GM12878 (cell line): ENCODE results near the gene UTP11. TPM values are rescaled to one million over a fixed set of nuclear protein-coding genes. Genes with fewer than 3 reads are reported as not detected.

Source experiments
- ATF7 ChIP-seq: fragments of 450-650 bp; IDR thresholded peaks from 2 replicates; pipeline ENCODE4 v1.6.1; 2016; ENCODE audit warnings: low read depth, mild to moderate bottlenecking
- BMI1 ChIP-seq: fragments of 450-650 bp; IDR thresholded peaks from 2 replicates; pipeline ENCODE4 v1.6.1; 2016; ENCODE audit warnings: mild to moderate bottlenecking, moderate library complexity, borderline replicate concordance
- CBX5 ChIP-seq: sonication (generic); IDR thresholded peaks from 2 replicates; pipeline ENCODE4 v1.6.1; 2016; ENCODE audit warnings: low read depth, moderate library complexity, mild to moderate bottlenecking, inconsistent platforms
- GATAD2B ChIP-seq: fragments of 450-650 bp; conservative IDR thresholded peaks from 2 replicates; pipeline ENCODE4 v1.6.1; 2017; ENCODE audit warnings: low read depth, mild to moderate bottlenecking, moderate library complexity
- IKZF2 ChIP-seq, 2 experiments: fragments of 450-650 bp; IDR thresholded peaks; 2 replicates each; pipeline ENCODE4 v1.6.1; 2017; ENCODE audit warnings: mild to moderate bottlenecking in 2 of 2, moderate library complexity in 2 of 2
- MEF2B ChIP-seq: fragments of 450-650 bp; IDR thresholded peaks from 2 replicates; pipeline ENCODE4 v1.6.1; 2018; ENCODE audit warnings: mild to moderate bottlenecking, moderate library complexity; ENCODE audit not compliant: partially characterized antibody, poor library complexity, severe bottlenecking
- MTA2 ChIP-seq: fragments of 450-650 bp; IDR thresholded peaks from 2 replicates; pipeline ENCODE4 v1.6.1; 2016; ENCODE audit warnings: low read depth, mild to moderate bottlenecking, moderate library complexity
- NBN ChIP-seq: fragments of 450-650 bp; IDR thresholded peaks from 2 replicates; pipeline ENCODE4 v1.6.1; 2016
- NR2F1 ChIP-seq: fragments of 450-650 bp; conservative IDR thresholded peaks from 2 replicates; pipeline ENCODE4 v1.6.1; 2017; ENCODE audit warnings: mild to moderate bottlenecking
- POLR2A ChIP-seq: IDR thresholded peaks from 2 replicates; pipeline ENCODE4 v1.6.1; 2011; ENCODE audit warnings: low read depth, mild to moderate bottlenecking, low read length
- POU2F2 ChIP-seq: IDR thresholded peaks from 3 replicates; pipeline ENCODE4 v1.6.1; 2011; ENCODE audit warnings: low read depth, mild to moderate bottlenecking, low read length, borderline replicate concordance
- RCOR1 ChIP-seq: conservative IDR thresholded peaks from 2 replicates; pipeline ENCODE4 v1.6.1; 2012; ENCODE audit warnings: low read depth, low read length, improper control_type of control experiment
- RUNX3 ChIP-seq: IDR thresholded peaks from 2 replicates; pipeline ENCODE4 v1.6.1; 2012; ENCODE audit warnings: low read length, inconsistent platforms
- SPI1 ChIP-seq: IDR thresholded peaks from 2 replicates; pipeline ENCODE4 v1.6.1; 2011; ENCODE audit warnings: low read depth, mild to moderate bottlenecking, low read length, moderate library complexity, borderline replicate concordance; ENCODE audit not compliant: insufficient read depth
- polyA plus RNA-seq, 11 experiments: library from polyadenylated mRNA; depleted of rRNA in 4 of 11; unstranded in 6 of 11; stranded (reverse) in 5 of 11; fragments of >200 nt; fragmentation: Nextera tagmentation in 4 of 11; fragmentation: Illumina TruSeq in 1 of 11; extraction: Ambion mirVana in 4 of 11; extraction: Trizol in 1 of 11; gene quantifications; 1 replicate in 1 of 11; 2 replicates in 10 of 11; pipeline versions ENCODE4 v1.2.1 to v1.2.3, GENCODE V29; 2011 to 2016; ENCODE audit warnings: inconsistent platforms in 2 of 11, missing spikeins in 2 of 11, low read depth in 1 of 11
- total RNA-seq, 4 experiments: library from RNA; depleted of rRNA in 3 of 4; stranded (reverse); fragments of >200 nt in 3 of 4; fragmentation: Illumina TruSeq in 1 of 4; extraction: Trizol in 1 of 4; gene quantifications; 2 replicates each; pipeline versions ENCODE4 v1.2.1 to v1.2.3, GENCODE V29; 2013 to 2021
- TF ChIP-seq, protein P1 (sequence below): fragments of 150-350 bp; IDR thresholded peaks from 2 replicates; pipeline ENCODE4 v1.6.1; 2016; ENCODE audit warnings: low read depth, low read length
- TF ChIP-seq, protein P2 (sequence below): IDR thresholded peaks from 2 replicates; pipeline ENCODE4 v1.6.1; 2012; ENCODE audit warnings: low read length, inconsistent platforms
- TF ChIP-seq, protein P3 (sequence below): IDR thresholded peaks from 2 replicates; pipeline ENCODE4 v1.6.1; 2012; ENCODE audit warnings: improper control_type of control experiment, low read depth, low read length; ENCODE audit not compliant: insufficient replicate concordance
- TF ChIP-seq, protein P4 (sequence below): fragments of 450-650 bp; IDR thresholded peaks from 2 replicates; pipeline ENCODE4 v1.6.1; 2016; ENCODE audit warnings: mild to moderate bottlenecking

Gene UTP11
- total and polyA plus RNA-seq, 10 of the 15 experiments (the other 5 are each of a cell fraction or from before 2014, with no cell fraction given): 34.5 to 146 (median 64.2) TPM

DNA sequence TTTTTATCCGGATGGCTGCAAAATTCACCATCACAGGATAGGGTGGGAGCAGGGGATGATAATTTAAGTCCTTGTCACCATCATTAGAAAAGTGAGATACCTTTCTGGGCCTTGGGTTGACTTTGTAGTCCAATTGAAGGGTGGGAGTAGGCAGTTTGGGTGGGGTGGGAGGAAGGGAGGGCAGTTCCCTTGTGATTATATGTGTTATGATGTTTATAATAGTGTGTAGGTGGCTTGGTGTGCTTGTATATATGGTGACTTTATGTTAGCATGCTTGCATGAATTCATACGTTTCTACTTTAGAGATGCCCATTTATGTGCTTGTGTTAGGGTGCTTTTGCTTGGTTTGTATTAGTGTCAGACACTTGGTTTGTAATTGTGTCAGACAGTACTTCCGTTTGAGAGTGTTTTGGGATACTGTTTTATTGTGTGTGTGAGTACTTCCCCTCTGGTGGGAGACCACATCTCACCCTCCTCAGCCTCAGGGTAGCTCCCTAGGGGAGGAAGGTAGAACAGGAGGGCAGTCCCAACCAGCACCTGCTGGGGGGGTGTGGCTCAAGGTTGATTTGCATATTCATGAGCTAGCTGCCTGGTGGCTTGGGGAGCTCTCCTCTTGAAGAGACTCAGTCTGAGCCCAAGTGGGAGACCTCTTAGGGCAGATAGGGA is 40.3 kb downstream of the UTP11 start (continued):
- no peak for TF ChIP-seq CBX5
- TF ChIP-seq NBN: 0 out of 2 replicates have a peak, but pooled peaks have one; percentile 70
- TF ChIP-seq NR2F1: peak; percentile 72
- peak; percentile 54 for TF ChIP-seq RUNX3
- TF ChIP-seq SPI1: peak; percentile 17; the same call in 1 of the 2 replicates
- TF ChIP-seq, protein P1, sequence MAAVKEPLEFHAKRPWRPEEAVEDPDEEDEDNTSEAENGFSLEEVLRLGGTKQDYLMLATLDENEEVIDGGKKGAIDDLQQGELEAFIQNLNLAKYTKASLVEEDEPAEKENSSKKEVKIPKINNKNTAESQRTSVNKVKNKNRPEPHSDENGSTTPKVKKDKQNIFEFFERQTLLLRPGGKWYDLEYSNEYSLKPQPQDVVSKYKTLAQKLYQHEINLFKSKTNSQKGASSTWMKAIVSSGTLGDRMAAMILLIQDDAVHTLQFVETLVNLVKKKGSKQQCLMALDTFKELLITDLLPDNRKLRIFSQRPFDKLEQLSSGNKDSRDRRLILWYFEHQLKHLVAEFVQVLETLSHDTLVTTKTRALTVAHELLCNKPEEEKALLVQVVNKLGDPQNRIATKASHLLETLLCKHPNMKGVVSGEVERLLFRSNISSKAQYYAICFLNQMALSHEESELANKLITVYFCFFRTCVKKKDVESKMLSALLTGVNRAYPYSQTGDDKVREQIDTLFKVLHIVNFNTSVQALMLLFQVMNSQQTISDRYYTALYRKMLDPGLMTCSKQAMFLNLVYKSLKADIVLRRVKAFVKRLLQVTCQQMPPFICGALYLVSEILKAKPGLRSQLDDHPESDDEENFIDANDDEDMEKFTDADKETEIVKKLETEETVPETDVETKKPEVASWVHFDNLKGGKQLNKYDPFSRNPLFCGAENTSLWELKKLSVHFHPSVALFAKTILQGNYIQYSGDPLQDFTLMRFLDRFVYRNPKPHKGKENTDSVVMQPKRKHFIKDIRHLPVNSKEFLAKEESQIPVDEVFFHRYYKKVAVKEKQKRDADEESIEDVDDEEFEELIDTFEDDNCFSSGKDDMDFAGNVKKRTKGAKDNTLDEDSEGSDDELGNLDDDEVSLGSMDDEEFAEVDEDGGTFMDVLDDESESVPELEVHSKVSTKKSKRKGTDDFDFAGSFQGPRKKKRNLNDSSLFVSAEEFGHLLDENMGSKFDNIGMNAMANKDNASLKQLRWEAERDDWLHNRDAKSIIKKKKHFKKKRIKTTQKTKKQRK: no peak
- TF ChIP-seq, protein P2, sequence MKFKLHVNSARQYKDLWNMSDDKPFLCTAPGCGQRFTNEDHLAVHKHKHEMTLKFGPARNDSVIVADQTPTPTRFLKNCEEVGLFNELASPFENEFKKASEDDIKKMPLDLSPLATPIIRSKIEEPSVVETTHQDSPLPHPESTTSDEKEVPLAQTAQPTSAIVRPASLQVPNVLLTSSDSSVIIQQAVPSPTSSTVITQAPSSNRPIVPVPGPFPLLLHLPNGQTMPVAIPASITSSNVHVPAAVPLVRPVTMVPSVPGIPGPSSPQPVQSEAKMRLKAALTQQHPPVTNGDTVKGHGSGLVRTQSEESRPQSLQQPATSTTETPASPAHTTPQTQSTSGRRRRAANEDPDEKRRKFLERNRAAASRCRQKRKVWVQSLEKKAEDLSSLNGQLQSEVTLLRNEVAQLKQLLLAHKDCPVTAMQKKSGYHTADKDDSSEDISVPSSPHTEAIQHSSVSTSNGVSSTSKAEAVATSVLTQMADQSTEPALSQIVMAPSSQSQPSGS: no peak
- TF ChIP-seq BMI1: no peak
- TF ChIP-seq MTA2: peak; percentile 56
- TF ChIP-seq RCOR1: no peak
- TF ChIP-seq ATF7: 0 out of 2 replicates have a peak, but pooled peaks have one; percentile 4
- peak; percentile 68 for TF ChIP-seq GATAD2B
- TF ChIP-seq, protein P3, sequence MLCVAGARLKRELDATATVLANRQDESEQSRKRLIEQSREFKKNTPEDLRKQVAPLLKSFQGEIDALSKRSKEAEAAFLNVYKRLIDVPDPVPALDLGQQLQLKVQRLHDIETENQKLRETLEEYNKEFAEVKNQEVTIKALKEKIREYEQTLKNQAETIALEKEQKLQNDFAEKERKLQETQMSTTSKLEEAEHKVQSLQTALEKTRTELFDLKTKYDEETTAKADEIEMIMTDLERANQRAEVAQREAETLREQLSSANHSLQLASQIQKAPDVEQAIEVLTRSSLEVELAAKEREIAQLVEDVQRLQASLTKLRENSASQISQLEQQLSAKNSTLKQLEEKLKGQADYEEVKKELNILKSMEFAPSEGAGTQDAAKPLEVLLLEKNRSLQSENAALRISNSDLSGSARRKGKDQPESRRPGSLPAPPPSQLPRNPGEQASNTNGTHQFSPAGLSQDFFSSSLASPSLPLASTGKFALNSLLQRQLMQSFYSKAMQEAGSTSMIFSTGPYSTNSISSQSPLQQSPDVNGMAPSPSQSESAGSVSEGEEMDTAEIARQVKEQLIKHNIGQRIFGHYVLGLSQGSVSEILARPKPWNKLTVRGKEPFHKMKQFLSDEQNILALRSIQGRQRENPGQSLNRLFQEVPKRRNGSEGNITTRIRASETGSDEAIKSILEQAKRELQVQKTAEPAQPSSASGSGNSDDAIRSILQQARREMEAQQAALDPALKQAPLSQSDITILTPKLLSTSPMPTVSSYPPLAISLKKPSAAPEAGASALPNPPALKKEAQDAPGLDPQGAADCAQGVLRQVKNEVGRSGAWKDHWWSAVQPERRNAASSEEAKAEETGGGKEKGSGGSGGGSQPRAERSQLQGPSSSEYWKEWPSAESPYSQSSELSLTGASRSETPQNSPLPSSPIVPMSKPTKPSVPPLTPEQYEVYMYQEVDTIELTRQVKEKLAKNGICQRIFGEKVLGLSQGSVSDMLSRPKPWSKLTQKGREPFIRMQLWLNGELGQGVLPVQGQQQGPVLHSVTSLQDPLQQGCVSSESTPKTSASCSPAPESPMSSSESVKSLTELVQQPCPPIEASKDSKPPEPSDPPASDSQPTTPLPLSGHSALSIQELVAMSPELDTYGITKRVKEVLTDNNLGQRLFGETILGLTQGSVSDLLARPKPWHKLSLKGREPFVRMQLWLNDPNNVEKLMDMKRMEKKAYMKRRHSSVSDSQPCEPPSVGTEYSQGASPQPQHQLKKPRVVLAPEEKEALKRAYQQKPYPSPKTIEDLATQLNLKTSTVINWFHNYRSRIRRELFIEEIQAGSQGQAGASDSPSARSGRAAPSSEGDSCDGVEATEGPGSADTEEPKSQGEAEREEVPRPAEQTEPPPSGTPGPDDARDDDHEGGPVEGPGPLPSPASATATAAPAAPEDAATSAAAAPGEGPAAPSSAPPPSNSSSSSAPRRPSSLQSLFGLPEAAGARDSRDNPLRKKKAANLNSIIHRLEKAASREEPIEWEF: peak; percentile 22
- peak; percentile 100 for TF ChIP-seq POU2F2
- TF ChIP-seq, protein P4, sequence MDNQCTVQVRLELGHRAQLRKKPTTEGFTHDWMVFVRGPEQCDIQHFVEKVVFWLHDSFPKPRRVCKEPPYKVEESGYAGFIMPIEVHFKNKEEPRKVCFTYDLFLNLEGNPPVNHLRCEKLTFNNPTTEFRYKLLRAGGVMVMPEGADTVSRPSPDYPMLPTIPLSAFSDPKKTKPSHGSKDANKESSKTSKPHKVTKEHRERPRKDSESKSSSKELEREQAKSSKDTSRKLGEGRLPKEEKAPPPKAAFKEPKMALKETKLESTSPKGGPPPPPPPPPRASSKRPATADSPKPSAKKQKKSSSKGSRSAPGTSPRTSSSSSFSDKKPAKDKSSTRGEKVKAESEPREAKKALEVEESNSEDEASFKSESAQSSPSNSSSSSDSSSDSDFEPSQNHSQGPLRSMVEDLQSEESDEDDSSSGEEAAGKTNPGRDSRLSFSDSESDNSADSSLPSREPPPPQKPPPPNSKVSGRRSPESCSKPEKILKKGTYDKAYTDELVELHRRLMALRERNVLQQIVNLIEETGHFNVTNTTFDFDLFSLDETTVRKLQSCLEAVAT: 0 out of 2 replicates have a peak, but pooled peaks have one; percentile 31
- peak; percentile 93 for TF ChIP-seq MEF2B
- peak; percentile 49 to 59; a peak in 1 of 4 replicates for TF ChIP-seq IKZF2 (IDR thresholded peaks at IDR 0.05)
- no peak for TF ChIP-seq POLR2A
